ENCODE data around the gene IL11RA.

IL11RA gene

DNA sequence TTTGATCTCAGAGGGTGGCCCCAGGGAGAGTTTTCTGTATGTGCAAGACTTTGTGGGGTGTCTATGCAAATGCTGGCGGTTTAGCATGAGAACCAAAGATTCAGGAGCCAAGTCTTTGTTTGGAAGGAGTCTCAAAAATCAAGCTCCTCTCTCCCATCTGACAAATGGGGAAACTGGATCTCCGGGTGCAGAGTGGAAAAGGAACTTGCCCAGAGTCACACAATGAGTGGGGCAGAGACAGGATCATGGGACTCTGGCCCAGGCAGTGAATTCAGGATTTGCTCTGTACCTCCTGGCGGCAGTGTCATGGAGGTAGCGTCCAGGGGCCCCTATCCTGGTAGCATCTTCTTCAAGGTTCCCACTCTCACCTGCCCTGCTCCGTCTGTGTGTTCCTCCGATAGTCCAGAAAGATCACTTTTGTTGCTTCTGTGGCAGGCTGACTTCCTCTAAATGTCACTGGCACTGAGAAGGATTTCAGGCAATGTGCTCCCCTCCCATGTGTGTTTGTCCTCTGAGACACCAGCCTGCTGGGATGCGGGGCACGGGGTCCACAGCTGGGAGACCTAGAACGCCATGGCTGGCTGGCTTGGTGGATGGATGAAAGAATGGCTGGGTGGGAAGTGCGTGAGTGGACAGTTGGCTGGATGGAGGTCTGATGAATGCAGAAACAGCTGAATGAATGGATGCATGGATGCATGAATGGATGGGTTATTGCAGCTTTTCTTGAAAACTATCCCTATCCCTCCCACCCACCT is 35.5 kb downstream of the IL11RA start:
- DNase-seq (ENCODE audit: low read depth) = no peak

DNA sequence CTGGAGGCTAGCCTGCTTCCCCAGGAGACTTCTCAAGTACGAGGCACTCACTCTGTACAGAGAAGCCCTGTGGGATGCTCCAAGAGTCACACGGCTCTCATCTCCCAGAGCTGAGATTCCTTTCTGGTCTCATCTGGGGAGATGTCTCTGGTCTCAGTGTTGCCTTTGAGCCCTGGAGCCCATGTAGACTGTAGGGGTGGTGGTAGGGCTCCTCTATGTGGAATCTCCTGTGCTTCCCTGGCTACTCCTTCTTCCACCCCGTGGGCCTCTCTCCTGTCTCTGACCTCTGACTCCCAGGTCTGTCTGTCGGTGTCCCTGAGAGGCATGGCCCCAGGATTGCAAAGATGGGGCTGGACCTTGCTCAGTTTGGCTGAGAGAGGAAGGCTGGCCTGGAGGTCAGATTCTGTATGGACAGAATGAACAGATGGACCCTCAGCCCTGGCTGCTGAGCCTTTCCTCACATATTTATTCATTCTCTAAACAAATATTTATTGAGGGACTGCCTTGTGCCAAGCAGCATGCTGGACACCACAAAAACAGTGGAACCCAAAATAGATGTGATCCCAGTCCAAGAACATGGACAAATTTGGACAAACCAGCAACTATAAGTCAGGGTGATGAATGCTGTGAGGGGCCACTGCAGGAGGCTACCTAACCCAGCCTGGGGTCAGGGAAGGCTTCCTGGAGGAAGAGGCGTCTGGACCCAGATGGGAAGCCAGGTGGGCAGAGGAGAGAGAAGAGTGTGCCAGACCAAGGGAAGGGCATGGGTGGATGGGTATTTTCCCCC is 36.5 kb downstream of the IL11RA start:
- no peak for DNase-seq (ENCODE audit: low read depth)

DNA sequence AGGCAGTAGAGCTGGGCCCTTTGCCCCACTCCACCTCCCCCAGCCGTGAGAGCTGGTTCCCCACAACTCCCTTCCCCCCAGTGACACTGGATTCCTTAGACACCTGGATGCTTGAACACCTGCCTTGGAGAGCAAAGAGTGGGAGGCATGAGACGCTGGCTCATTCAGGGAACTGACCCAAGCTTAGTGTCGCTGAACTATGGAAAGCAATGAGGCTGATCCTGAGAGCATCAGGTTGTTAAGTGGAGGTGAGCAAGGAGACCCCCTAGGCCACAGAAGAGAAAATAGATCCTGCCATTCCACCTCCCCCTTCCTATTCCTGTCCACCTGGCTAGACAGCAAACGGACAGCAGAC is 37.1 kb downstream of the IL11RA start:
- DNase-seq (ENCODE audit: low read depth) = no peak

DNA sequence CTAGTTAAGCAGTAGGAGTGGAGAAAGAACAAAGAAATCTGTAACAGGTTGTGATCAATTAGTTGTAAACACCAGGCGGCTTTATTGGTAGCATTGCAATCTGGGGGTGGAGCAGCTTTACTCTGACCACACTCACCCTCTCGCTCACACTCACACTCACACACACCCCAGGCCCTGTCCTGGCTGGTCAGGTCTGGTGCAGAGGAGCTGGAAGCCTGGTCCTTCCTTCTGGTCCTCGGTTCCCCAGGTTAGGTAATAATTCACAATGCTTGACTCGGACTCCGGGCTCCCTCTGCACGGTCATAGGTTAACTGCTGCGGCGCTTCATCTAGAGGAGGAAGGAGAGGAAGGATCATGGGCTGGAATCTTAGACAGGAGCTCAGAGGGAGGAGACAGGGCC is 37.5 kb downstream of the IL11RA start:
- no peak for DNase-seq (ENCODE audit: low read depth)

DNA sequence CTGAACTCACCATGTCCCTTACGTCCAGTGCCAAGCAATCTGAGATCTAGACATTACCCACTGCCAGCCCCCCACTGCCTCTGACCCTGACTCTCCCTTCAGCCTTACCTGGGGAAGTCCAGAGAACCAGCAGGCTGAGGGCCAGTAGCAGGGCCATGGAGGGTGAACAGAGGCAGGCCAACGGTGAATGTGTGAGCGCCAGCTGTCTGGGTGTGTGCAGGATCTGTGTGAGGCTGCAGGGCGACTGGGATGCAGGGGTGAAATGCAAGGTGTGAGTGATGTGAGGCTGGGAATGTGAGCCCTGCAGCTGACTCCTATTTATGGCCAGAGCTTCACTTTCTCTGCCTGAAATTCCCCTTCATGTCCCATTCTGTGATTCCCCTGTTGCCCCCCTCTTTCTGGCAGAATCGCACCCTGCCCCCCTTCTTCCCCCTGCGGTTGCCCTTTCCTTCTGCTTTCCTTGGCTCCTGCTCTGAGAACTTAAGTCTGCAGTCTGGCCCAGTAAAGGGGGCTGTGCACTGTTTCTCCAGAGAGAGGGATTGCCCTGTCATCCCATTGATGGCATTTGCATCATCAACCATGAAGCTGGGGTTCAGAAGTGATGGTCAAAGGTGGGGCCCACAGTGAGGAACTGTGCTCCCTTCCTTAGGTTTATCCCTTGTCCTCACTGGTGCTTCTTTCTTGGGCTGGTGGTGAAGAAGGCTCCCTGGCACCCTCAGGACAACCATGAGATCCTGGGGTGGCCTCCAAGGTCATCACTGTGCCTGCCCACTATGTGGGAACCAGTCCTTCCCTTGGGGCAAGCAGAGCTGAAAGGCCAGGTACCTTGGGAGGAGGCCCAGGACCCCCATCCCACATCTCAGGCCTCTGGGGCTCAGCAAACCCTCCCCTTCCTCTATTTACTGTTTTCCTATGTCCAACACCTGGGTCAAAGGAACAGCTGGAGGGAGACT is 39.3 kb downstream of the IL11RA start, which contains the start of gene CCL19:
TSS of gene CCL19 (minus strand) at position 294 of the 953 bp plus-strand sequence. CDS start at position 157, 137 bp downstream.
- no peak for DNase-seq (ENCODE audit: low read depth)

DNA sequence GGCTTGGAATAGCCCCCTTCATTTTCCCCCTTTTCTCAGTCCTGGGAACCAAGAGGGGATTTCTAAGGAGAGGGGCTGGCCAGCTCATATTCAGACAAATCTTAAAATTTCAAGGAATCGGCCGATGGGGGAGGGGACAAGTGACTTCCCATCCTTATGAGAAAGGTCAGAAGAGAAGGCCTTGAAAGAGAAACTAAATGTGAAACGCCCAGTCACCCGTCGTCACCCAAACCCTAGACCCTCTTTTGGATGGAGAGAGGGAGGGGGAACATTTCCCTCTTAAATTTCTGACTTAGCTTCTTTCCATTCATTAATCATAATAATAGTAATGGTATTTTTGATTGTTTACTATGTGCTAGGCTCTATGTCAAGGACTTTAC is 39.9 kb downstream of the IL11RA start:
- DNase-seq (ENCODE audit: low read depth) = no peak

DNA sequence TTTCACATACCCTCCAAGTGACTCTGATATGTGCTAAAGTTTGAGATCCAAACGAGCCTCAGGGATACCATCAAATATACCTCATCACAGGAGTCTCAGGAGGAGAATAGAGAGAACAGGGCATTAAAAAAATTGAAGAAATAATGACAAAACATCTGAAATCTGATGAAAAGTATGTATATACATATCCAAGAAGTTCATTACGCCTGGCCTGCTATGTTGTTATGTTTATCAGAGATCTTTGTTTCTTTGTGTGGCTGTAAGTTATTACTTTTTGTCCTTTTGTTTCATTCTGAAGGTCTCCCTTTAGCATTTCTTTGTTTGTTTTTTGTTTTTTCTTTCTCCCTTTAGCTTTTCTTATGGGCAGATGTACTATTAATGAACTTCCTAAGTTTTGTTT is 41.6 kb downstream of the IL11RA start:
- DNase-seq (ENCODE audit: low read depth) = no peak

DNA sequence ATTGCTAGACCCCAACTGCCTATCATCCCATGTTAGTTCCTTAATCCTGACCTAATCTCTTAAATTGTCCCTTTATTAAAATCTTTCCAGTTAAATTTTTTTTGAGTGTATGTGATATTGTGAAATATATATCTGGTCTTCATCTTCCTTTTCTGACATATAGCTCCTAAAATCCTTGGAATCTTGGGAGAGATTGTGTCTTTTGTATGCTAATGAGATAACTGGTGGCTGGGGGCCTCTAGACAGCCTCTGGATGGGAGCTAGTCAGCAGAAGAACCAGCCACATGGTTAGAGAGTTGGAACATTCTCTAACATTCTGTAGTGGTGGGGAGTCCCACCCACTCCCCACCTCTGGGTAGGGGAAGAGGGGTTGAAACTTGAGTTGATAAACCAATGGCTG is 42.8 kb downstream of the IL11RA start:
- DNase-seq (ENCODE audit: low read depth) = no peak

DNA sequence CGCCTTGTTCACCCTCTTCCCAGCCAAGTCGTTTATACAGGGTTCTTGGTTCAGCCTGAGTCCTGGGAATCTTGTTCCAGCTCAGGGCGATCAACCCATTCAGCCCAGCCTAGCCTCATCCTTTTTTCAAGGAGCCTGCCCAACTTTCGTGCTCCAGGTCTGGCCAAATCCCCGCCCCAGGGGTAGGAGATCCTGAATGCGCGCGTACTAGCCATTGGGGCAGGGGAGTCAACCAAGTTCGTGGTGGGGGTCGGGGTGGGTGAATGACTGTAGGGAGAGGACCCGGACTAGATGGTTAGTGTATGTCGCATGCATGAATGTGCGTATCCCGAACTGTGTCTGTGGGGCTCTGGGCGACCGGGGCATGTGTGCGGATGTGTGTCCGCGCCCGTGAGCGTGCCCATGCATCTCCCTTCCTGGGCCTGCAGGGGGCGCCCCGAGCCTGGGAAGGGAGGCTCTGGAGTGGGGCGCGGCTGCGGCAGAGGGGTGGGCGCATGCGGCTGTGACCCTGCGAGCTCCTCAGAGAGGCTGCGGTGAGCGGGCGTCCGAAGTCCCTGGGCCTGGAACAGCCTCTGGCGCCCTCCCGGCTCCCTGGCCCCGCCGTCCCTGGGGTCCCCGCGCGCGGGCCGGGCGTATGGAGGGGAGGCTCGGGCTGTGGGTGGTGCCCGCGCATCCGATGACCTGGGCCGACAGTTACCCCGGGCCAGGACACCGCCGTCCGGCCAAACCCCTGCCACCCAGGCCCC is 49.2 kb downstream of the IL11RA start:
- DNase-seq (ENCODE audit: low read depth) = no peak

DNA sequence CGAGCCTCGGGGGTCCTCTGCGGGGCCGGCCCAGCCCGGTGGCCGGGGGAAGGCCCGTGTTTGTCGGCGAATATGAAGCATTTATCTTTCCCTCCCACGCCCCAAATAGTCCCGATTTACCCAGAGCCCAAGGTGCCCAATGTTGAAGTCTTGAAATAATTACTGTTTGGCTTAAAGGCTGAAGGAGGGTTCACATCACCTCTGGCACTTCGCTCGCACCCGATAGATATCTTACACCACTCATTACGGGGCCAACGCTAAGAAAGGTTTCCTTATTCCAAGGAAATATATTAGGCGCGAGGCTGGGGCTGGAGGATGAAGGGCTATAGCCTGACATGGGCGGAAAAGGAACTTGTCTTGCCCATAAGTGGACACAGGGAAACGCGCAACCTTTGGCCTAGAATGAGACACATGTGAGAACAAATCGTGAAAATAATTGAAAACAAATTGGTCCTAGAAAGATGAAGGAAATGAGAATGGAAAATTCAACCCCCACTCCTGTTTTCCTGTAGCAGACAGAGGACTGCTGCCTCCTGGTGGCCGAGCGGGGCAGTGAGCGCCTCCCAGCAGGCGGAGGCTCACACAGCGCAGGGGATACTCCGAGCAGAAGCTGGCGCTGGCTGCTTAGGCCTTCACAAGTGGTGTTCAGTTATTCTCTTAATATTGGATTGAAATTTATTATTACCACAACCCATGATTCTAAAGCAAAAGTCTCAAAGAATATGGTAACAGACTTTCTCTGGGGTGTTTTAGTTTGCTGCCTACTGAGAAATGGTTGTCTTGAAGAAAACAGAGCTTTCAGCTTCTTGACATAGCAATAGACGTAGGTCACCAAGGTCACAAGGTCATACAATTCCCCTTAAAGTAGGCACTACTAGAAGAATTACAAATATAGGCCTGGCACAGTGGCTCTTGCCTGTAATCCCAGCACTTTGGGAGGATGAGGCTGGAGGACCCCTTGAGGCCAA is 50.1 kb downstream of the IL11RA start:
- peak; percentile 38 for DNase-seq (ENCODE audit: low read depth)

DNA sequence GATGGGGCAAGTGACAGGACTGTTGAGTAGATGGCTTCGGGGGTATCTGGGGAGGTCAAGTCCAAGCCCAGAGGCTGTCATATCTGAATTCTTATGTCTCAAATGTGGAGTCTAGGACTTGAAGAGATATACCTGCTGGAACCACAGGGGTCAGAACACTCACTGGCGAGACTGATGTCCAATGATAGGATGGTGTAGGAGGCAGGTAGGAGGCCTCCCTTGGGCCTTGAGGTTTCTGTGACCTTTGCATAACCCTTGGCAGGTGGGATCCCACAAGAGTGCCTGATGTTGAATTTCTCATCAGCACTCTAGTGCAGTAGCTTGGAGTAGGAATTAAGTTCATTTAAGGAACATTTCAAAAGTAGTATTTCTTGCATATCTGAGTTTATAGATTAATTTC is 55.1 kb downstream of the IL11RA start:
- DNase-seq (ENCODE audit: low read depth) = no peak

DNA sequence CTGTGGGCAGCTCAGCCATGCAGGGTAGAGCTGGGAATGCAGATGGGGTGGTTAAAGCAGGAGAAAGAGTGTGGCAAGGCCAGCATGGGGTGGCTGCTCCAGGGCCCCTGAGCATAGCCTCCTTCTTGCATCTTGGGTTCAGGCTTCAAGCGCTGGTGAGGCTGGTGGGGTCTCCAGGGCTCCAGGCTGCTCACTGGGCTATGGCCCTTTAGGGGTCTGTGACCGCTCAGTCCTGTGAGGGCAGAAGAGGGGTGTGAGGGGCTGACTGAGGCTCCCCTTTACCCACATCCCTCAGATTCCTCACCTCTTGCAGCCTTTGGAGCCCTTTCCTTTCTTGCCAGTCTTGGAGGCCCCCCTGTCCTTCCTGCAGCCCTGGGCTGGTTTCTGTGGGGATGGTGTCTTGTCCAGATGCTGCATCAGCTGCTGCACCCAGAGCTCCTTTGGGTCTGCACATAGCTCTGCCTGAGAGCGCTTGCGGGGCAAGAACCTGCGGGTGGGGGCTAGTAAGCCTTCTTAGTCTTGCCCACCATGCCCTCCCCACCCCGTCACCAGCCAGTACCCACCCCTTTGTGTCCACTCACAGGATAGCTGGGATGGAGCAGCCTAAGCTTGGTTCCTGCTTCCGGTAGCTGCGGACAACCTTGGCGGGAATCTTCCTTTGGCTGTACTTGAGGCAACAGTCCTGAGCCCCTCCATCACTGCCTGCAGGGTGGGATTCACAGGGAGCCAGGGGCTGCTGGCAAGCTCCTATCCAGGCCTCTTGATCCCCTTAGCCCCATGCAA is 57.4 kb downstream of the IL11RA start:
- DNase-seq (ENCODE audit: low read depth) = no peak

DNA sequence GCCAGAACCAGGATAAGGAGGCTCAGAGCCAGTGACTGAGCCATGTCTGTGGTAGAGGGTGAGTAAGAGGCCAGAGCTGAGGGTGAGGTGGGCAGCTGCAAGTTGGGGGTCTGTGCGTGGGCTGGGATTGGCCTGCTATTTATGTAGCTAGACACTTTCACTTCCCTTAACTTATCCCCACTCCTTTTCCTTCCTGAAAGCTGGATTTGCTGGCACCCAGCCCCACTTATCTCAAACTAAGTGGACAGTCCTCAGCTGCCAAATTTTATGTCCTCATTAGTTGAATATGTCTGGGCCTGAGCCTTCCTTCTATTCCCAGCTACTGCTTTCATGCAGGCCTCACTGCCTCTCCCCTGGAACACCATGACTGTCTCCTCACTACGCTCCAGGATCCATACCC is 58.0 kb downstream of the IL11RA start, which contains the start of gene CCL21:
TSS of gene CCL21 (minus strand) at position 114 of the 400 bp plus-strand sequence. CDS start at position 44, 70 bp downstream.
- DNase-seq (ENCODE audit: low read depth) = no peak

Data from CMK (cell line).